GM18951 (cell line): ENCODE results near the gene FAM72B.
A peak's percentile ranks its signal among the peaks of the same experiment; 100 is the strongest.
"Not testable (repeated sequence)": the region's sequence is repeated elsewhere in the genome, so short reads cannot be mapped to it uniquely, and the experiment has no call there.

Experiments used
- POLR2A ChIP-seq: IDR thresholded peaks from 4 replicates; pipeline ENCODE4 v1.6.1; 2011; ENCODE audit warnings: mild to moderate bottlenecking; ENCODE audit not compliant: insufficient read length, insufficient read depth; ENCODE audit errors: extremely low read depth
- in situ Hi-C: fragments of 300-500 bp; cut with MboI; formaldehyde crosslinking; loops from one replicate; pipeline ENCODE4 v1.12.0; 2022; ENCODE audit warnings: low sequenced_read_pairs, mixed read lengths, inconsistent platforms; ENCODE audit not compliant: unreplicated experiment

Gene FAM72B

GRCh38 chr1:121184290-121185127 is at the start of gene FAM72B, which contains the start of gene SRGAP2C:
Gene FAM72B, minus strand, starts transcription at chr1:121184340. Its CDS starts 851 bp downstream, at chr1:121183489.
Gene SRGAP2C, plus strand, starts transcription at chr1:121184975. Its CDS starts 2,472 bp downstream, at chr1:121187447.
- TF ChIP-seq POLR2A = peak; percentile 32
- in situ Hi-C loops = not testable (repeated sequence)

GRCh38 chr1:121232445-121233125 is 48.4 kb upstream of the FAM72B start:
- in situ Hi-C loops = not testable (repeated sequence)

DNA sequence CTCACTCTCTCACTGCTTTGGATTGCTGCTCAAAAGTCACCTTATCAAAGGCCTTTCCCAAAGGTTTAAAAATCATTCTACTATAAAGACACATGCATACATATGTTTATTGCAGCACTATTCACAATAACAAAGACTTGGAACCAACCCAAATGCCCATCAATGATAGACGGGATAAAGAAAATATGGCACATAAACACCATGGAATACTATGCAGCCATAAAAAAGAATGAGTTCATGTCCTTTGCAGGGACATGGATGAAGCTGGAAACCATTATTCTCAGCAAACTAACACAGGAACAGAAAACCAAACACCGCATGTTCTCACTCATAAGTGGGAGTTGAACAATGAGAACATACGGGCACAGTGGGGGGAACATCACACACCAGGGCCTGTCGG is 46.5 kb upstream of the FAM72B start:
- in situ Hi-C loops = not testable (repeated sequence)

- in situ Hi-C loops = not testable (repeated sequence)
Measured at GRCh38 chr1:121227544-121228330, 43.6 kb upstream of the FAM72B start.

GRCh38 chr1:121226925-121227324 is 42.8 kb upstream of the FAM72B start:
- in situ Hi-C loops = not testable (repeated sequence)

- in situ Hi-C loops = not testable (repeated sequence)
Measured at GRCh38 chr1:121226295-121226904, 42.3 kb upstream of the FAM72B start.

DNA sequence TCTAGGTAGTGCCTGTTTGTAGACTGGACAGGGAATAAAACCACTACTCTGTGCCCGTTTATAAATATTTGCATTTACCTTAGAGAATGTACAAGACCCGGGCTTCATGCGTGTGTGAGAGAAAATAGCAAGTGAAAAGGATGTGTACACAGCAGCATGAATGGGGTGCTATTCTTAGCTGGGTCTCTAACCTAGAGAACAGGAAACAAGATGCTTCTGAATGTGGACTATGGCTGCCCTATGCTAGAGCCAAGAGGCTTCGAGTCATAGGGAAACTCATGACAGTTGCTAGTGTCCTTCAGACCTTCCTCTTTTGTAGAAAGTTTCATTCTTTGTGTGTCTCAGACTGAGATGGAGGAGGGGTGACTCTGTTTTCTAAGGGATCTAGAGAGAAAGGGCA is 40.6 kb upstream of the FAM72B start:
- in situ Hi-C loops = not testable (repeated sequence)

GRCh38 chr1:121221770-121222169 is 37.6 kb upstream of the FAM72B start:
- in situ Hi-C loops = not testable (repeated sequence)

DNA sequence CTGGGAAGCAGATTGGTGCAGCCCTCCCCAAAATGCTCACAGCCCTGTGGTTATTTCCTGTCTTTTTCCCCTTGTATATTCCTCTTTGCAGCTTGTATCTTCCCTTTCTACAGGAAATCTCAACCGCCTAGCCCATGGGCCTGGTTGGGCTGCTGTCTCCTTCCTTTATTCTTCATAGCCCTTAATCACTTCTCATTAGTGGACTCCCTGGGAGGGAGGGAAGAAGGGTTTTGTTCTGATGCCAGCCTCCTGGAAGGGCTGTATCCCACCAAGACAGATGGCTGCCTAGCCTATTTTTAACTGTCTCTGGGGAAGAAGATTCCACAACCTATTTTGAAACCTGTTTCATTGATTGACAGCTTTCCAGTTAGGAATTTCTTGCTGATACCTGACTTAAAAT is 32.5 kb upstream of the FAM72B start:
- in situ Hi-C loops = not testable (repeated sequence)

DNA sequence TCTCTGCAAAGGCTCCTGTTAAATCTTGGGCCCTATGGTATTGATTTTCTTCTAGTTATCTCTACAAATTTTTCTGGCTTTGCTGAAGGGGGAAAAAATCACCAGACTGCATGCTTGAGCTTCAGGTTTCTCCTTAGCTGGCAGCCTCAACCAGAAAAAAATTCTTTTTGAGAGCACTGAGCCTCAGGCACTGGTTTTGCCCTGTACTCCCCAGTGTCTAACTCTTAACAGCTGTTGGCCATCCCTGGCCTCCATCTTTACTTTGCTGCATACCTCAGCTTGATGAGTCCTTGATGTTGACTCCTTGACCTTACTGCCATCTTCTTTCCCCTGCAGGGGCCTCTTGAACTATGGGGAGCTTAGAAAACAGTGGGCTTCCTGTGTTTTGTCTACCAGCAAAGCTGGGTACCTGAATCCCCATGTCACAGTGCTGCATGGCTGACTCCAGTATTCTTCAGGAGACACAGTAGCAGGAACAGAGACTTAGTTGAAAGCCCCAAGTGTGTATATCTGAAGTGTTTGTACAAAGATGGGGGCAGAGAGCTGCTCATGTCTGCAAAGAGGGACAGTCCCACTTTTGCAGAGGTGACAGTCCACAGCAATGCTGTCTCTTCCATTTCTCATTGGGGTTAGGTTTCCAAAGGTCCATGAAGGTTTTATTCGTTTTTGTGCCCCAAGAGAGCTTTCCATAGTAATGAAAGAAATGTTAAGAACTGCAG is 31.7 kb upstream of the FAM72B start:
- in situ Hi-C loops = not testable (repeated sequence)

GRCh38 chr1:121214544-121215156 is 30.5 kb upstream of the FAM72B start:
- in situ Hi-C loops = not testable (repeated sequence)

GRCh38 chr1:121213491-121213890 is 29.4 kb upstream of the FAM72B start:
- in situ Hi-C loops = not testable (repeated sequence)

DNA sequence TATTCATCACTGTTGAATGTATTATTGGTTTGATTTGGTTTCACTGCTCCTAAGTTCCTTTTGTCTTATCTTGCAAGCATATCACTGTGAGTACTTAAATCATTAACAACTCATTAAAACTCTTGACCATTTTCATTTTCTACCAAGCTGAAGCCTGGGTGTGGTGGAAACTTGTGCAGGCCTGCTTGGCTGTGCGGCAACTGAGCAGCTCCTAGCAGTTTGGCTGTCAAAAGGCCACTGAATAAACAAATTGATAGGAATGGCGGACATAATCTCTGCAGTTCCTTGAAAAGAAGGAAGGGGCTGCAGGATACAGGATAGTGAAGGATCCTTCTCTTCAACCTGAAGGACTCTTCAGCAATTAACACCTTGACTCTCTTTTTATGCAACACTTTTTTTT is 26.6 kb upstream of the FAM72B start:
- in situ Hi-C loops = not testable (repeated sequence)

DNA sequence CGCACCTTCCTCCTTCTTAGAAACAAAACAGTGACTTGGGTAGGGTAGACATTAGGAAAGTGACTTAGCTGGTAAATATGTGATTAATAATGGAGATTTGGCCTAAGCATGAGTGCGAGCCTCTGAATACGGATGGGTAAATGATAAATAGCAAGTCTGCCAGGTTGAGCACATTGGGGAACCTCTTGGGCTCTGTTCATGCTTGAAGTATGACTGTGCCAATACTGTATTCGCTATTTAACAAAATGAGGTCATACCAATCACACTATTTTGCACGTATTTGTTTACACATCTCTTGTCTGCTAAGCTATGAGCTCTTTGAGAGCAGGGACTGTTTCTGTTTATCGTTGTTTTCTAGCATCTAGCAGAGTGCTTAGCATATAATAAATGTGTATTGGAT is 24.2 kb upstream of the FAM72B start:
- in situ Hi-C loops = not testable (repeated sequence)

DNA sequence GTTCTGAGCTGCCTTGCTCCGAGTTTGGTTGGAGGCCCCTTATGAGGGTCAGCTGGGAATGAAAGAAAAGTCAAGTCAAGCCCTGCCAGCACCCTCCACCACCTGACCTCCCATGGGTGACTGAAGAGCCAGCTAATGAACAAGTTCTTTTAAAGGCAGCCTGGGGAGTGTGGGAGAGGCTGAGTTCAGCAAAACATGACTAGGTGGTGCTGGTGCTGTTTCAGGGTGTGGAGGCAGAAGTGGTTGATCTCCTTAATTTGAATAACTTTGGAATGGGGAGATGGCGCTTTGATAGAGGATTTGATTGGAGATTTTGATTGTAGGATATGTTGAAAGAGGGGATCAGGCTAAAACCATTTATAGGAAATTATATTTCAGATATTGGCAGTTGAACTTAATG is 23.2 kb upstream of the FAM72B start:
- in situ Hi-C loops = not testable (repeated sequence)

DNA sequence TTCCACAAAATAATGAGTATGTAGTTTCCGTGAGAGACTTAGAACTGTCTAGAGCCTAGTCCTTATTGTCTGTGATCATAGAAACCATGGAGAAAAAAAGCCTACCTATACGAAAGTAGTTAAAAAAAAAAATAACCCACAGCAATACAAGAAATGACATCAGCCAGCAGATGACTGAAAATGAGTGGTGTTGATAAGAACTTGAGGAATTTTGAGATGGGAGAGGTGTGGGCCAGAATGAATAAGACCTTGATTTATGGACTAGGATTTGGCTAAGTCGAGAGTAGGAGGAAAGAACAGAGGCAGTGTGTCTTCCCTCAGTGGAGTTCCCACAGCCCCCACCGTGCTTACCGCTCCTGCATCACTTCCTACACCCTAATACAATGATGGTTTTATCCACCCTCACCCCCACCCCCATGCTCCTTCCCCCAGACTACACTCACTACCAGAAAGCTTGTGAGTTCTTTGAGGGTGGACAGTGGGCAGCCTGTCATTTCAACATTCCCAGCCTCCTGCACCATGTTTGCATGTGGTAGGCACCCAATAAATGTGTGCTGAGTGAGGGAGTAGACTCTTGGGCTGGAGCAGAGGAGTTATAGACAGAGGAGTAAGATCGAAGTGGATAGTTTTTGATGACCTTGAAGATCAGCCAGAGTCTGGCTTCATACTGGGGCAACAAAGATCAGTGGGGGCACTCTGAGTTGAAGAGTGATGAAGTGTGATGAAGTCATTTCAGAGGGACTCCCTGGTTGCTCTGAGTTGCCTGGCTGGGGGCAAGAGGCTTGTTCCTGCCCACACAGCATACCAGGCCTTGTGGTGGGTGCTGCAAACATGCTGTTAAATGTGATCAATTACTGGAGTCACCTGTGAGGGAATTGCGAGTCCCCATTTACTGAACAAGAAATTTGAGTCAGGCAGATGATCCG is 21.9 kb upstream of the FAM72B start:
- in situ Hi-C loops = not testable (repeated sequence)

DNA sequence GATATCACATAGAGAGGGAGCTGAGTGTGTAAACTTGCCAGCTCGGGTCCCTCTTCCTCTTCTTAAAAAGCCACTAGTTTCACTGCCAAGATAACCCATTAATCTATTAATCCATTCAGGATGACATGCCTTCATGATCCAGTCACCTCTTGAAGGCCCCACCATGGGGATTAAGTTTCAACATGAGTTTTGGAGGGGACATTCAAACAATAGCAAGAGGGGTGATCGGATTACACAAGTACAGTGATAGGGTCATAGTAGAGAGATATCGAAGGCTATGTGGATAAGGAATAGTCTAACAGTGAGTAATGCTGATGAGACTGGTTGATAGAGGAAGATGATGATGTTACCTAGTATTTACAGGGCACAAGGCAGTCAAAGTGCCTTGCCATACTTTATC is 18.8 kb upstream of the FAM72B start:
- in situ Hi-C loops = not testable (repeated sequence)
